MCF 10A (cell line): ENCODE results near the gene AGAP1. TPM values are rescaled to one million over a fixed set of nuclear protein-coding genes. Genes with fewer than 3 reads are reported as not detected.

ENCODE experiments used
- BruUV-seq: library from RNA; stranded (reverse); fragments of 400-500 nt; replicated peaks from 2 replicates; lab custom pipeline; 2021; lab: Mats Ljungman, UMichigan
- CTCF ChIA-PET: fragments of 300-600 bp; sonication (Branson Sonifier 250); formaldehyde crosslinking; extraction: SDS; loops from one replicate; lab custom pipeline; 2021; ENCODE audit warnings: antibody characterized with exemption, inconsistent platforms; lab: Yijun Ruan, JAX
- POLR2A ChIA-PET: fragments of 300-600, 350-650 bp; sonication (Branson Sonifier 250); formaldehyde crosslinking; extraction: SDS; loops from one replicate; lab custom pipeline; 2020; ENCODE audit warnings: antibody characterized with exemption, inconsistent platforms; lab: Yijun Ruan, JAX
- DNase-seq: peaks from one replicate; pipeline ENCODE4 v3.0.0-alpha.2; 2018; ENCODE audit not compliant: unreplicated experiment
- H3K27ac Mint-ChIP-seq: one replicate; pipeline ENCODE4 v1.8.0; 2022; ENCODE audit warnings: mild to moderate bottlenecking, low read depth, mixed read lengths; ENCODE audit not compliant: unreplicated experiment
- H3K27me3 Mint-ChIP-seq: one replicate; pipeline ENCODE4 v1.8.0; 2022; ENCODE audit warnings: mixed read lengths; ENCODE audit not compliant: insufficient read depth, unreplicated experiment
- H3K36me3 Mint-ChIP-seq: one replicate; pipeline ENCODE4 v1.8.0; 2022; ENCODE audit warnings: mild to moderate bottlenecking, moderate library complexity, mixed read lengths; ENCODE audit not compliant: insufficient read depth, unreplicated experiment
- H3K4me1 Mint-ChIP-seq: one replicate; pipeline ENCODE4 v1.8.0; 2022; ENCODE audit warnings: mixed read lengths; ENCODE audit not compliant: insufficient read depth, unreplicated experiment
- H3K4me3 Mint-ChIP-seq: one replicate; pipeline ENCODE4 v1.8.0; 2022; ENCODE audit warnings: mild to moderate bottlenecking, moderate library complexity, mixed read lengths; ENCODE audit not compliant: unreplicated experiment
- H3K9me3 Mint-ChIP-seq: one replicate; pipeline ENCODE4 v1.8.0; 2022; ENCODE audit warnings: mixed read lengths; ENCODE audit not compliant: unreplicated experiment
- intact Hi-C: fragments of 100-400 bp; cut with micrococcal nuclease; formaldehyde crosslinking; loops from 2 replicates; pipeline ENCODE4 v1.14.1; 2022
- total RNA-seq: library from RNA; stranded (reverse); gene quantifications from 2 replicates; pipeline ENCODE4 v1.2.3, GENCODE V29; 2022
- TF ChIP-seq, protein P1 (sequence below): fragments of 200-600 bp; IDR thresholded peaks from one replicate; pipeline ENCODE4 v1.8.0; 2022; ENCODE audit warnings: antibody characterized with exemption, mild to moderate bottlenecking; ENCODE audit not compliant: unreplicated experiment

AGAP1 gene
- total RNA-seq, 1 experiment from 2014 or later = 41.3 TPM

DNA sequence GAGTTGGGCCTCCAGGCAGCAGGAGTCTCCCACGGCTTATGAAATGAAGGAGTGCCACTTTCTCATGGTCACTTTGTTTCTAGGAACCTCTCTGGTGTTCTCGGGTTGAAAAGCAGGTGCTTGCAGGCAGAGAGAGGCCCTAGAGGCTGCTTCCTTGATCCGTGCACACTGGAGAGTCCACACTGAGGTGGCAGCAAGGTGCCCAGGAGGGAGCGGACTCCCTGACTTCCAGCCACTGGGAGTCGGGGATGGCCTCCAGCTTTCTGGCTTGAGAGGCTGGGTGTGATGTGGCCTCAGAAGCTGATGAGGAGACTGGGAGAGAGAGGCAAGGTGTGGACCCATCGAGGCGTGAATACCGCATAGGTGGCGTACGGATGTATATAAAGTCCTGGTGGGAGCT, 221.8 kb downstream of the AGAP1 start:
- H3K36me3 Mint-ChIP-seq = peaks cover 16% of the 10 kb centered on the region
- DNase-seq = no peak
- H3K27me3 Mint-ChIP-seq = no peaks in the 10 kb centered on the region
- BruUV-seq = no TSS peak
- intact Hi-C loops = no loop called here
- ChIA-PET POLR2A (no interaction called here), CTCF (interaction anchor here (0.8 to 1.0 kb wide), 3 partner anchors 12 to 44 kb away, joined by 3 to 5 read pairs (median 3); no protein-coding TSS in a partner anchor)
- peaks cover 12% of the 10 kb centered on the region for H3K4me1 Mint-ChIP-seq
- no peaks in the 10 kb centered on the region for H3K9me3 Mint-ChIP-seq
- H3K4me3 Mint-ChIP-seq = no peak overlapping the region
- TF ChIP-seq, protein P1, sequence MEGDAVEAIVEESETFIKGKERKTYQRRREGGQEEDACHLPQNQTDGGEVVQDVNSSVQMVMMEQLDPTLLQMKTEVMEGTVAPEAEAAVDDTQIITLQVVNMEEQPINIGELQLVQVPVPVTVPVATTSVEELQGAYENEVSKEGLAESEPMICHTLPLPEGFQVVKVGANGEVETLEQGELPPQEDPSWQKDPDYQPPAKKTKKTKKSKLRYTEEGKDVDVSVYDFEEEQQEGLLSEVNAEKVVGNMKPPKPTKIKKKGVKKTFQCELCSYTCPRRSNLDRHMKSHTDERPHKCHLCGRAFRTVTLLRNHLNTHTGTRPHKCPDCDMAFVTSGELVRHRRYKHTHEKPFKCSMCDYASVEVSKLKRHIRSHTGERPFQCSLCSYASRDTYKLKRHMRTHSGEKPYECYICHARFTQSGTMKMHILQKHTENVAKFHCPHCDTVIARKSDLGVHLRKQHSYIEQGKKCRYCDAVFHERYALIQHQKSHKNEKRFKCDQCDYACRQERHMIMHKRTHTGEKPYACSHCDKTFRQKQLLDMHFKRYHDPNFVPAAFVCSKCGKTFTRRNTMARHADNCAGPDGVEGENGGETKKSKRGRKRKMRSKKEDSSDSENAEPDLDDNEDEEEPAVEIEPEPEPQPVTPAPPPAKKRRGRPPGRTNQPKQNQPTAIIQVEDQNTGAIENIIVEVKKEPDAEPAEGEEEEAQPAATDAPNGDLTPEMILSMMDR = no peak
- no peak overlapping the region for H3K27ac Mint-ChIP-seq

DNA sequence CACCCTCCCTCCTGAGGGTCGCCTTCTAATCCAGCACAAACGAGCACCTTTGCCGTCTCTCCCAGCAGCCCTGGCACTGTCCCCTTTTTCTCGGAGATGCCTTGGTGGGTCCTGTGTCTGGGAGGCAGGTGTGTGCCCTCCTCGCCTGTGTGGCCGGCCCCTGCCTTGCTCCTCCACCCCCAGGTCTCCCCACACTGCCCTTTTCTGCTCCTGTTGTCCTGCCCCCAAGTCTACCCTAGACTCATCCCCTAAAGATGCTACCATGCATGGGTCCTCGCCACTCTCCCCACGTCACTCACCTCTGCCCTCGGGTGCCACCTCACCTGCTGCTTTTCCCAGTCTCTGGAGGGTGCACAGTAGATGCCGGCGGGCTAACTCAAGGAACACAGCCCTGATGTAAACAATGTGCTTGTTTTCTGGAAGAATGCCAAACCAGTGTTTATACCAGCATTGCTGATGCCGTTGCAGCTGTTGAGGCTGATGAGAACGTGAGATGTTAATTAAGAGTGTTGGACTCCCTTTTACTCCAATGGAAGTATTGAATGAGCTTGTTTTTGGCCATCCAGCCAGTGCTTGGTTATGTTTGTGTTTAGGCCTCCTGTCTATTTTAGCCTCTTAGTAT, 223.1 kb downstream of the AGAP1 start:
- intact Hi-C loops = no loop called here
- Mint-ChIP-seq H3K27me3 (no peaks in the 10 kb centered on the region), H3K9me3 (no peaks in the 10 kb centered on the region), H3K27ac (no peak overlapping the region), H3K36me3 (peaks cover 21% of the 10 kb centered on the region), H3K4me1 (peaks cover 12% of the 10 kb centered on the region), H3K4me3 (no peak overlapping the region)
- no TSS peak for BruUV-seq
- CTCF ChIA-PET = no interaction called here
- TF ChIP-seq, protein P1 = no peak
- POLR2A ChIA-PET = no interaction called here
- DNase-seq = peak; percentile 16

DNA sequence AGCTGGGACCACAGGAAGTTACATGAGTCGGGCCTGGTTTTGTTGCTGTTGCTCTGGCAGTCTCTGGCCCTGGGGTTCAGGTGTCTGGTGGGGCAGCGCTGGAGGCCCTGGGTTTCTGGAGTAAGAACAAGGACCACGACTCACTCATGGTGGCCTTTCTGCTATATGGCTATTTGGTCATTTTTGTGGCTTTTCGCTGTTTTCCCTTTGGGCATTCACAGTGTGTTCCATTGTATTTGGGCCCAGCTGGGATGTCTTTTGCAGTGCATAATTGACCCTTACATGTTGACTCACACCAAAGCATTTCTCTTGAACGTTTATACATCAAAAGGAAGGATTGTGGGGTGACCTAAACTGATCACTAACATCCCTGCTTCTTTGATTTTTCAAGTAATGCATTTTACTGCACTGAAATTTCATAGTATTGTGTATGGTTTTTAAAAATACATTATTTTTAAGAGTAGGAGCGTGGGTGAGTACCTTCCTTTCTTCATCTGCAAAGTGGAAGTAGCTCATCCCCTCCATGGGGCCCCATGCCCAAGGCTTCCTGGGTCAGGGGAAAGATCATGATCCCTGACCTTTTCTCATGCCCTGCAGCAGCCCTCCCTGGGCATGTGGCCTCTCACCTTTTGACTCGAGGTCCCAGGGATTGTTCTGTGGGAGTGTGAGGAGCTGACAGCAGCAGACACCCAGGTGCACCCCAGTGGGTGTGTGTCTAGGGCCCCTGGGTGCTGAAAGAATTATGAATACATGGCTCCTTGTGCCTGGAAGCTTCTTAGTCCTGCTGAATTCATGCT, 225.5 kb downstream of the AGAP1 start:
- peaks cover 8% of the 10 kb centered on the region for H3K4me1 Mint-ChIP-seq
- ChIA-PET POLR2A (interaction anchor here (0.9 to 1.5 kb wide), 2 partner anchors 10 kb away, joined by 4 to 5 read pairs; no protein-coding TSS in a partner anchor), CTCF (no interaction called here)
- no peak overlapping the region for H3K27ac Mint-ChIP-seq
- peaks cover 22% of the 10 kb centered on the region for H3K36me3 Mint-ChIP-seq
- no peaks in the 10 kb centered on the region for H3K27me3 Mint-ChIP-seq
- intact Hi-C loops = no loop called here
- no peaks in the 10 kb centered on the region for H3K9me3 Mint-ChIP-seq
- TF ChIP-seq, protein P1 = no peak
- H3K4me3 Mint-ChIP-seq = no peak overlapping the region
- no TSS peak for BruUV-seq
- no peak for DNase-seq

DNA sequence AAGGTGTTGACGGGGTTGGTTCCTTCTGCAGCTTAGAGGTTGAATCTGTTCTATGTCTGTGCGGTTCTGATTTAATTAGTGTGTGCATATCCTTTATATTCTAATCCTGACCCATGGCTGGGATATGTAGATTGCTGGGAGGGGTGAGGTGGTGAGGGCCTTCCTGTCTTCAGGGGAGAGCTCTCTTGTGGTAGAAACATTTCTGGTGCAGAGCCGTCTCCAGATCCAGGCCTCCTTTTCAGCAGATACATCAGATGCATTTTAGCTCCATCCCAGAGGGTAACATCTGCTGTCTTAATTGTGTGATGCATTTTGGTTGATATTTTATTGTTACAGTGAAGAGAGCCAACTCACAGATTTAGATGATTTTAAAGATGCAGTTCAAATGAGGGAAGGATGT, 227.8 kb downstream of the AGAP1 start:
- Mint-ChIP-seq H3K27ac (no peak overlapping the region), H3K36me3 (peaks cover 22% of the 10 kb centered on the region), H3K9me3 (no peaks in the 10 kb centered on the region), H3K4me1 (peaks cover 9% of the 10 kb centered on the region), H3K4me3 (no peak overlapping the region), H3K27me3 (no peaks in the 10 kb centered on the region)
- intact Hi-C loops = no loop called here
- POLR2A ChIA-PET = interaction anchor here (1.0 kb wide), 1 partner anchor 13 kb away, joined by 5 read pairs; no protein-coding TSS in a partner anchor
- TF ChIP-seq, protein P1 = no peak
- CTCF ChIA-PET = no interaction called here
- no peak for DNase-seq
- no TSS peak for BruUV-seq
